ENCODE measurements around the gene SUDS3. TPM values are rescaled to one million over a fixed set of nuclear protein-coding genes. Genes with fewer than 3 reads are reported as not detected.

Gene SUDS3
- total and polyA plus RNA-seq, 2 donors (not counting 1 experiment from before 2014, with no cell fraction given), result 12.1 to 53.9 TPM

- ChIA-PET CTCF (interaction anchor here (1.0 kb wide), 1 partner anchor 149 kb away, joined by 4 read pairs; no protein-coding TSS in a partner anchor), POLR2A (interaction anchor here (0.6 to 1.3 kb wide), 2 partner anchors 11 to 163 kb away, joined by 4 to 5 read pairs; no protein-coding TSS in a partner anchor)
Measured at GRCh38 chr12:118370601-118371000, 5.8 kb upstream of the SUDS3 start.

More at GRCh38 chr12:118370601-118371000, 5.8 kb upstream of the SUDS3 start:
- no peaks in the 10 kb centered on the region for H3K27me3 ChIP-seq (replicated peaks in 1 of 4; ENCODE audit: control extremely low read depth in 1 of 4, control insufficient read depth in 3 of 4, insufficient read depth in 4 of 4, low read length in 3 of 4)
- intact Hi-C loops (cut with micrococcal nuclease), result loop anchor here (5.0 kb wide), 1 partner anchor 68 kb away; no protein-coding TSS in a partner anchor
- Mint-ChIP-seq H3K27me3 (no peaks in the 10 kb centered on the region), H3K9me3 (ENCODE audit: insufficient read depth) (no peaks in the 10 kb centered on the region), H3K4me1 (peaks cover 32% of the 10 kb centered on the region), H3K4me3 (peak overlapping the region; percentile 84), H3K27ac (no peak overlapping the region)
- no peaks in the 10 kb centered on the region for H3K36me3 ChIP-seq (replicated peaks in 1 of 2; ENCODE audit: control extremely low read depth in 1 of 2, control insufficient read depth in 1 of 2, extremely low read depth in 1 of 2, insufficient read depth in 2 of 2, low read length in 1 of 2)
- peaks cover 73% of the 10 kb centered on the region for H3K79me2 ChIP-seq (ENCODE audit: control insufficient read depth, insufficient read depth, low read length)
- no peak overlapping the region for H3K9ac ChIP-seq (ENCODE audit: low read length)
- no peak for ATAC-seq (ENCODE audit: low read depth)
- H3K4me3 ChIP-seq (ENCODE audit: control extremely low read depth in 1 of 5, extremely low read depth in 1 of 5, insufficient read depth in 1 of 5, low read depth in 2 of 5, low read length in 4 of 5), result no peak overlapping the region
- DNase-seq, result no peak
- H3K27ac ChIP-seq (ENCODE audit: low read length in 2 of 2), result no peak overlapping the region
- no CpG with 5 or more reads among the region's 3 CpGs for whole genome bisulfite sequencing (ENCODE audit: insufficient coverage)
- H3K9me3 ChIP-seq (ENCODE audit: control extremely low read depth in 1 of 3, control insufficient read depth in 2 of 3, insufficient read depth in 1 of 3, low read length in 2 of 3), result no peaks in the 10 kb centered on the region
- H3K4me2 ChIP-seq (replicated peaks; ENCODE audit: low read depth, low read length, poor library complexity, severe bottlenecking), result peak overlapping the region; percentile 87
- TF ChIP-seq EZH2 (IDR thresholded peaks at IDR 0.05; ENCODE audit: borderline replicate concordance, insufficient read depth, low read depth, low read length, poor library complexity, severe bottlenecking) (no peak), CTCF (IDR thresholded peaks at IDR 0.05) (no peak)
- no peak overlapping the region for H2AFZ ChIP-seq (ENCODE audit: insufficient read depth, low read depth, low read length, poor library complexity, severe bottlenecking)
- peaks cover 21 to 24% of the 10 kb centered on the region in 2 donors for H3K4me1 ChIP-seq (ENCODE audit: control insufficient read depth in 2 of 2, insufficient read depth in 2 of 2, low read length in 2 of 2)
- peaks cover 29% of the 10 kb centered on the region for H4K20me1 ChIP-seq (ENCODE audit: control insufficient read depth, insufficient read depth, low read length, poor library complexity, severe bottlenecking)
